GM21360 (cell line): ENCODE data around the gene CAMK4.

Experiments used
- ATAC-seq: cut with Tn5 transposase; IDR thresholded peaks from one replicate; pipeline ENCODE4 v1.9.1; 2021; ENCODE audit warnings: mild to moderate bottlenecking, moderate library complexity; ENCODE audit not compliant: unreplicated experiment

CAMK4 gene

GRCh38 chr5:111223787-111224560, at the start of gene CAMK4:
CAMK4 (plus strand) TSS chr5:111224384; CDS start chr5:111224484, 100 bp downstream.
- peak; percentile 73 for ATAC-seq

GRCh38 chr5:111183064-111183463, 41.1 kb upstream of the CAMK4 start:
- no peak for ATAC-seq

- ATAC-seq = no peak
These were observed 37.1 kb upstream of the CAMK4 start for GRCh38 chr5:111187079-111187478.

- no peak for ATAC-seq
These were observed 30.1 kb upstream of the CAMK4 start for GRCh38 chr5:111194053-111194452.

- no peak for ATAC-seq
These were observed 29.3 kb upstream of the CAMK4 start for GRCh38 chr5:111194925-111195324.

- ATAC-seq = no peak
These were observed 26.7 kb upstream of the CAMK4 start for GRCh38 chr5:111197523-111197922.

GRCh38 chr5:111198281-111198966, 25.8 kb upstream of the CAMK4 start:
- ATAC-seq = no peak

GRCh38 chr5:111200828-111201227, 23.4 kb upstream of the CAMK4 start:
- ATAC-seq = no peak

- no peak for ATAC-seq
These were observed 22.5 kb upstream of the CAMK4 start for GRCh38 chr5:111201705-111202104.

- ATAC-seq = peak; percentile 94
These were observed 12.8 kb upstream of the CAMK4 start for GRCh38 chr5:111211341-111211740.

- no peak for ATAC-seq
These were observed 10.0 kb upstream of the CAMK4 start for GRCh38 chr5:111214052-111214742.

GRCh38 chr5:111215971-111216370, 8.2 kb upstream of the CAMK4 start:
- no peak for ATAC-seq

GRCh38 chr5:111221139-111221538, 3.0 kb upstream of the CAMK4 start:
- ATAC-seq = no peak

- ATAC-seq = no peak
These were observed 940 bp upstream of the CAMK4 start for GRCh38 chr5:111223101-111223786.

GRCh38 chr5:111224561-111225345, 569 bp downstream of the CAMK4 start:
- ATAC-seq = peak; percentile 21

GRCh38 chr5:111225926-111226325, 1.7 kb downstream of the CAMK4 start:
- no peak for ATAC-seq

GRCh38 chr5:111226556-111226955, 2.4 kb downstream of the CAMK4 start:
- no peak for ATAC-seq

GRCh38 chr5:111227226-111227782, 3.1 kb downstream of the CAMK4 start:
- no peak for ATAC-seq

GRCh38 chr5:111227801-111228200, 3.6 kb downstream of the CAMK4 start:
- ATAC-seq = no peak
